Urinary bladder (tissue), 4 donors: ENCODE results near the gene CRX. TPM values are rescaled to one million over a fixed set of nuclear protein-coding genes. Genes with fewer than 3 reads are reported as not detected.
A peak's percentile ranks its signal among the peaks of the same experiment; 100 is the strongest.
"Not testable (repeated sequence)": the region's sequence is repeated elsewhere in the genome, so short reads cannot be mapped to it uniquely, and the experiment has no call there.

Experiments used
- DNase-seq: peaks from one replicate; pipeline ENCODE4 v3.0.0-alpha.2; 2015; ENCODE audit errors: extremely low spot score
- H3K27ac ChIP-seq: one replicate; pipeline ENCODE4 v1.5.1; 2013; ENCODE audit warnings: low read depth, mild to moderate bottlenecking, moderate library complexity
- H3K36me3 ChIP-seq: one replicate; pipeline ENCODE4 v1.6.1; 2013; ENCODE audit warnings: mild to moderate bottlenecking, moderate library complexity; ENCODE audit not compliant: insufficient read depth
- H3K4me1 ChIP-seq: one replicate; pipeline ENCODE4 v1.6.1; 2013; ENCODE audit warnings: mild to moderate bottlenecking, moderate library complexity; ENCODE audit not compliant: insufficient read depth
- H3K4me3 ChIP-seq: one replicate; pipeline ENCODE4 v1.5.1; 2013; ENCODE audit warnings: low read depth, low read length
- WGBS: extraction: QIAGEN DNeasy Blood & Tissue Kit; methylation state at CpG from one replicate; pipeline ENCODE4 v1.1.7; 2013; 5-methylcytosine and 5-hydroxymethylcytosine counted together
- polyA plus RNA-seq: library from polyadenylated mRNA; stranded (reverse); fragments of 200-250 nt; gene quantifications from one replicate; pipeline ENCODE4 v1.2.3, GENCODE V29; 2013
- total RNA-seq: library from RNA; depleted of rRNA; stranded (reverse); fragments of >200 nt; gene quantifications from one replicate; pipeline ENCODE4 v1.2.3, GENCODE V29; 2014
- donor health status: healthy with polysubstance abuse.
- donor health status: healthy.

CRX gene
- total and polyA plus RNA-seq, 2 donors = not detected

DNA sequence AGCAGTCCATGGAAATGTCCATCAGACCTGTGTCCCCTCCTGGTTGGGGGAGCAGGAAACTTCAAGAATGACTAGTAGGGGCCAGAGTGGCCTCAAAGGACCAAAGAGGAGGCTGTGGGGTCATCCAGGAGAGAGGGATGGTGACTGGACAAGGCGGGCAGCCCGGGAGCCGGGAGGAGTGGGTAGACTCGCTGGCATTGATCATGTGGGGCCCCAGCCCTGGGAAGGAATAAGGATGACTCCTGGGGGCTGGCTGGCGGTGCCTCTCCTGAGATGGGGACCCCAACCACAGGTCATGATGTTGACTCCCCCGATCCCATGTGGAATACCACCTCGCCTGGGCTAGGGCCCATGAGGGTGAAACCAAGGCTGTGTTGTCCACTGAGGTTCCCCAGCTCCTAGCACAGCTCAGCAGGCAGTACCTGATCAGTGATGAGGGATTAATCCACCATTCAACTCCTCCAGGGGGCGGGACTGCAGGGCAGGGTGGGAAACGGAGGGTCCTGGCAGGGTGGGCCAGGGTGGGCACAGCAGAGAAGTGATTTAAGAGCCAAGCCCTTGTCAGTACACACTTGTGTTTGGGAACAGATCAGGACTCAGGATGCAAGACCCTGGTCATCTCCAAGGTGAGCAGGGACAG lies 37.0 kb downstream of the CRX start, which contains the start of gene TPRX2:
Gene TPRX2 (plus strand): TSS at position 590 of the 640 bp plus-strand sequence. CDS start 12 bp downstream, at position 602.
- H3K36me3 ChIP-seq, H3K4me3 ChIP-seq, H3K4me1 ChIP-seq, H3K27ac ChIP-seq, DNase-seq: not testable (repeated sequence)
- WGBS = 85% methylated on average over 9 of the region's 9 CpGs

DNA sequence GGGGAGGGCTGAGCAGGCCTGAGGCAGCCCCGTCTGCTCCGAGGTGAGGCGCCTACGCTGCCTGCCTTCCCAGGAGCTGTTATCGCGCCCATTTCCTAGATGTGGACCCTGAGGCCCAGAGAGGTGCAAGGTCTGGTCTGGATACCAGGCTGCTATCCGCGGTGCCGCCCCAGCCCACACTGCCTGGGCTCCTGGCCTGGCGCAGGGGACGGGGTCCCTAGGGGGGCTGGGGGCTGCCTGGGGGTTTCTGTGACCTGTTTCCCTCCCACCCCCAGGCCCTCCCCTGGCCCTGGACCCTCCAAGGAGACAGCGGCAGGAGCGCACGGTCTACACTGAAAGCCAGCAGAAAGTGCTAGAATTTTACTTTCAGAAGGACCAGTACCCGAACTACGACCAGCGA lies 38.1 kb downstream of the CRX start:
- not testable (repeated sequence) for H3K36me3 ChIP-seq, H3K27ac ChIP-seq, DNase-seq, H3K4me1 ChIP-seq, H3K4me3 ChIP-seq
- 88% methylated on average over 11 of the region's 17 CpGs for WGBS

DNA sequence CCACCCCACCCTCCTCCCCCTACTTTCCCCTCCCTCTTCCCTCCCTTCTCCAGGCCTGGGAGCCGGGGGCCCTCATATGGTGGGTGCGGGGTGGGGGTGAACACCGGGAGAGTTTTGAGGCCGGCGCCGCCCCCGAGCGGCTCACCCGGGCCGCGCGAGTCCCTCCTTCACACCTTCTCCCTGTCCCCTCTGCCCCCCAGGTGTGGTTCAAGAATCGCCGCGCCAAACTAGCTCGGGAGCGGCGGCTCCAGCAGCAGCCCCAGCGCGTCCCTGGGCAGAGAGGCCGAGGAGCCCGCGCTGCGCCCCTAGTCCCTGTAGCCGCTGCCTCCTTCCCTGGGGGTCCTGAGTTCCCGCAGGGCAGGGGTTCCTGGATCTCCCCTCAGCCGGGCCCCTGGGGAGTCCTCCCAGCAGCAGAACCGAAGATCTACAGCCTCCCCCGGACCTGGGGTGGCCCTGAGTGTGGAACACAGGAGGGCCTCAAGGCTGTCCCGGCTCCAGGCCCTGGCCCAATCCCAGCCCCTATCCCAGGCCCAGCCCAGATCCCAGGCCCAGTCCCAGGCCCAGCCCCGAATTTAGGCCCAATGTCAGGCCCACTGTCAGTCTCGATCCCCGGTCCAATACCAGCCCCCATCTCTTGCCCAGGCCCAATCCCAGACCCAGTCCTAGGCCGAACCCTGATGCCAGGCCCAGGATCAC lies 39.0 kb downstream of the CRX start:
- DNase-seq = no peak
- WGBS = 55% methylated on average over 34 of the region's 34 CpGs
- no peaks in the 10 kb centered on the region for H3K4me1 ChIP-seq

DNA sequence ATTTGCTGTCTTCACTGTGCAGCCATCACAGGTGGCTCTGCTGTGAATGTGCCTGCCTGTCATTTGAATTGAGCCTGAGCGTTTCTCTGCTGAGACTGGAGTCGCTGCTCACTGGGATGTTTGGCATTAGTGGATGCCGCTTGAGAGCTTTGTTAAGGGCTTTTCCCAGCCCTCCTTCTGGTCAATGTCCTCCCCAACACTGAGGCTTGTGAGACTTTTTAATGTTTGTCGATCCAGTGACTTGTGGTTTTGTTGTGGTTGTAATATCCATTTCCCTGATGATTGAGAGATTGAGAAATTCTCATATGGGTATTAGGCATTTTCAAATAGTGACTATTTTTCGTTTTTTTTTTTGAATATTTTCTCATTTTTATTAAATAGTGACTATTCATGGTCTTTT lies 39.9 kb downstream of the CRX start:
- Histone ChIP-seq H3K27ac (no peak overlapping the region), H3K4me3 (no peak overlapping the region), H3K36me3 (no peaks in the 10 kb centered on the region), H3K4me1 (no peaks in the 10 kb centered on the region)
- WGBS = 95% methylated on average over 5 of the region's 5 CpGs
- no peak for DNase-seq

More for the DNA sequence above, 39.0 kb downstream of the CRX start:
- no peaks in the 10 kb centered on the region for H3K36me3 ChIP-seq
- H3K27ac ChIP-seq = no peak overlapping the region
- H3K4me3 ChIP-seq = no peak overlapping the region

DNA sequence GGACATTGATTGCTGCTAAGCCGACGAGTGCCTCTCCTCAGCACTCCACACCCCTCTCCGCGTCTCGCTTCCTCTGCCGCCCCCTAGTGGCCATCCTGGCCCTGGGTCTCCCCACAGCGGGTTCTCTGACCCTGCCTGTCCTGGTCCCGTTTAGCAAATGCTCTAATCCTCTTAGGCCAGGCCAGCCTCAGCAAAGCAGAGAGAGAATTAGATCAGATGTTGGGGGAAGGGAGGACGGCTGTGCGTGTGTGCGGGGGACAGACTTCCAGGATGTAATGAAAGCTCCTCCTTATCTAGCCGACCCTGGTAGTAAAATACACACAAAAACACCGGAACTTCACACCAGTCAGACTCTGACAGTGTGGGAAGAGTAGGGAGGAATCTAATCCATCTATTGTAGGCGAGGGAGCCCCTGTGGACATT lies 41.8 kb downstream of the CRX start:
- DNase-seq = peak; percentile 56
- whole genome bisulfite sequencing = 13% methylated on average over 14 of the region's 14 CpGs
- Histone ChIP-seq H3K27ac (no peak overlapping the region), H3K36me3 (no peaks in the 10 kb centered on the region), H3K4me1 (no peaks in the 10 kb centered on the region), H3K4me3 (no peak overlapping the region)

DNA sequence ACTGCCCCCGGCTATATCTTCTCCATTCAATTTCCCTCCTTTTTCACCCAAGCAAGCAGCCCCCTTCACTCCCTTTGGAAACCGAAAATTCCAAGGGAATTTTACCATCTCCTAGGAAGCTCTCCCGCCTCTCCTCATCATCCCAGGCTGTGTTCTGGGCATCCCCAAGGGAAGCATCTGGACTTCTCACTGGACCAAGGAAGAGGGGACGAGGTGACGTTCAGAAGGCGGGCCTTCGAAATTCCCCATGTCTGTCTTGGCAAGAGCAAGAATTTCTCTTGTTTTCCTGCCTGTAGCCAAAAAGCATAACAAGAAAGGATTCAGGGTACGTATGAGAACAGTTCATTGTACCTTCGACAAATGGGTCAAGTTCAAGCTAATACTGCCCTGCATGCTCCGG lies 43.4 kb downstream of the CRX start:
- WGBS = 71% methylated on average over 10 of the region's 10 CpGs
- H3K27ac ChIP-seq = no peak overlapping the region

DNA sequence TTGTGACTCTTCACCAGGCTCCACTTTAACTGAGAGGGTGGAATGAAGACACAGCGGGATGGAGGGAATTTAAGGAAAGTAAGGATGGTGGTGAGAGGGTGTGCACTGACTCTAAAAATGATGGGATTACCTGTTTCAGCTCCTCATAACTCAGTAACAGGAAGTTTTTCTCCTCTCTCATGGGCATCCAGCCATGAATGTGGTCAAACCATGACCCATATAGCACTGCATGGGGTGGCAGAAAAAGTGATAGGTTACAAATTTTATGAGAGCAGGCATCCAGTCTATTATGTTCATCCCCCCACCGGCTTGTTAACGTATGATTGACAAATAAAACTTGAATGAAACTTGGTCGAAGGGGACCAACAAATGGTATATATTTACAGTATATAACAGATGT lies 57.2 kb downstream of the CRX start:
- no peak overlapping the region for H3K4me3 ChIP-seq
- DNase-seq = no peak
- no peak overlapping the region for H3K27ac ChIP-seq
- H3K4me1 ChIP-seq = no peaks in the 10 kb centered on the region
- WGBS = 89% methylated on average over 4 of the region's 4 CpGs
- no peaks in the 10 kb centered on the region for H3K36me3 ChIP-seq

More for the DNA sequence above, 43.4 kb downstream of the CRX start:
- no peak overlapping the region for H3K4me3 ChIP-seq
- no peaks in the 10 kb centered on the region for H3K36me3 ChIP-seq
- H3K4me1 ChIP-seq = no peaks in the 10 kb centered on the region
- no peak for DNase-seq

DNA sequence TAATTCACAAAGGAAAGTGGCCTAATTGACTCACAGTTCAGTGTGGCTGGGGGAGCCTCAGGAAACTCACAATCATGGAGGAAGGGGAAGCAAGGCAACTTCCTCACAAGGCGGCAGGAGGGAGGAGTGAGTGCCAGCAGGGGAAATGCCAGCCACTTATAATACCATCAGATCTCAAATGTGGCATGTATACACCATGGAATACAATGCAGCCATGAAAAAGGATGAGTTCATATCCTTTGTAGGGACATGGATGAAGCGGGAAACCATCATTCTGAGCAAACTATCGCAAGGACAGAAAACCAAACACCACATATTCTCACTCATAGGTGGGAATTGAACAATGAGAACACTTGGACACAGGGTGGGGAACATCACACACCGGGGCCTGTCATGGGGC lies 57.6 kb downstream of the CRX start:
- H3K27ac ChIP-seq, H3K36me3 ChIP-seq, DNase-seq, H3K4me3 ChIP-seq, H3K4me1 ChIP-seq: not testable (repeated sequence)
- WGBS = 79% methylated on average over 4 of the region's 4 CpGs

DNA sequence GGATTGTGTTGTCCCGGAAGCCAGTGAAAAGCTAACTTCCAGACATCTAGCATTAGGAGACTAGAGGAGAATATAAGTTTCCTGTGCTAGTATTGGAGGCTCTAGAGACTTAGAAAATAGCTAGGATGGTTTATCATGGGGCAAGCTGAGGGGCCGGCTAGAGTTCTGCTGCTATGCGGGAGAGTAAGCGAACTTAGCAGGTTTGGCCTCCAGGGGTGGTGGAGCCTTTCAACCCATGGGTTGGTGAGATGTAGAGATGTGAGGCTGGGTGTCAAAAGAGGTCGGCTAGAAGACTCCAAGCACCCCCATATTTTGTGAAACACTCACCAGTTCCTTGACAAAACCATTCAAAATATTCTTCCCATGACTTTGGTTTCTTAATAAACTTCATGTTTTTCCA lies 60.0 kb downstream of the CRX start:
- Histone ChIP-seq H3K4me3 (no peak overlapping the region), H3K4me1 (no peaks in the 10 kb centered on the region), H3K36me3 (no peaks in the 10 kb centered on the region), H3K27ac (no peak overlapping the region)
- 81% methylated on average over 5 of the region's 5 CpGs for WGBS
- DNase-seq = no peak

DNA sequence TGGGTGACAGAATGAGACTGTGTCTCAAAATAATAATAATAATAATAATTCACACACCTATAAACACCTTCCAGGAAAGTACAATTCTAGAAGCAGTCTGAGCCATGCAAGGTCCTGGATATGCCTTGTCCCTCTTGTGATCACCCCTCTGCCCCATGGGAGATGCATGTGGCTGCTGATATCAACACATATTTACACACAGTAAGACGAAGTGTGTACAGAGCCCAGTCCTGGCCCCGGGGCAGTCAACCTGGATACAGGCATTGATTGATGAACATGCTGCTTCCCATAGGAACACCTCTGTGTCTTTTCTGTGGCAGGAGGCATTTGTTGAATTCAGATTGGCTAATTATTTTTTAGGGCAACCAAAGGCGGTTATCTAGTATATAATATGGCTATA lies 61.2 kb downstream of the CRX start:
- Histone ChIP-seq H3K27ac (no peak overlapping the region), H3K36me3 (no peaks in the 10 kb centered on the region), H3K4me1 (no peaks in the 10 kb centered on the region), H3K4me3 (no peak overlapping the region)
- no peak for DNase-seq
- WGBS = 85% methylated on average over 3 of the region's 3 CpGs

DNA sequence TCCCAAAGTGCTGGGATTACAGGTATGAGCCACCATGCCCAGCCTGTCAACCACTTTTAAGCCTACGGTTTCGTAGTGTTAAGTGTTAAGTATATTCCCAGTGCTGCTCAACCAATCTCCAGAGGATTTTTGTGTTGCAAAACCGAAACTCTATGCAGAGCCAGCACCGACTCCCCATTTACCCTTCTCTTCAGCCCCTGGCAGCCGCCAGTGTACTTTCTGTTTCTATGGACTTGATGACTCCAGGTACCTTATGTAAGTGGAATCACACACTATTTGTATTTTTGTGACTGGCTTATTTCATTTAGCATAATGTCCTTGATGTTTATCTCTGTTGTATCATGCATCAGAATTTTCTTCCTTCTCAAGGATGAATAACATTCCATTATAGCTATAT lies 63.3 kb downstream of the CRX start:
- Histone ChIP-seq H3K4me3 (no peak overlapping the region), H3K36me3 (no peaks in the 10 kb centered on the region), H3K27ac (no peak overlapping the region), H3K4me1 (no peaks in the 10 kb centered on the region)
- no peak for DNase-seq
- whole genome bisulfite sequencing = 79% methylated on average over 5 of the region's 5 CpGs

DNA sequence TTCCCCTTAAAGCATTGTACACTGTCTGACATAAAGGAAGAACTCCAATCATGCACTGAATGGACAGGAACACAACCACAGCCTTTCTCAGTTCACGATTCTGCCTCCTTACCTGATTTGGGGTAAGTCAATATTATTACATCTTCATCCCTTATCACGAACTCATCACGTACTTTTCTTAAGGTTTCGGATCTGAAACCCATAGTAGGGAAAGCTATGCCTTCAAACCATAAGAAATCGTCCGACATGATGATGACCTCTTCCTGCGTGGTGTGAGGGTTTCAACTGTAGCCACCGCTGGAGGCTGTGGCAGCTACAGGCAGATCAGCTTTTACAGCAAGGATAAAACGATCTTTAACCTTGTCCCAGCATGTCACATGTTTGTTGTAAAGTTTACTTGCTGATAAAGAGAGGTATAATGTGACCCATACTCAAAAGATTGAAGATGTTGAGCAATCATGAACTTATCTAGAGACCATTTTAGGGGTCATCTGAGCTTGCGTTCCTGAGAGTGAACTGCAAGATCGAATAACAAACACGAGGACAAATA lies 64.3 kb downstream of the CRX start, which contains the start of gene SULT2A1:
Gene SULT2A1 (minus strand): TSS at position 306 of the 550 bp plus-strand sequence. CDS start 58 bp downstream, at position 248.
- Histone ChIP-seq H3K36me3 (no peaks in the 10 kb centered on the region), H3K27ac (no peak within 1 kb of the TSS), H3K4me3 (no peak within 1 kb of the TSS), H3K4me1 (no peaks in the 10 kb centered on the region)
- no peak for DNase-seq
- WGBS = 56% methylated on average over 12 of the region's 12 CpGs

DNA sequence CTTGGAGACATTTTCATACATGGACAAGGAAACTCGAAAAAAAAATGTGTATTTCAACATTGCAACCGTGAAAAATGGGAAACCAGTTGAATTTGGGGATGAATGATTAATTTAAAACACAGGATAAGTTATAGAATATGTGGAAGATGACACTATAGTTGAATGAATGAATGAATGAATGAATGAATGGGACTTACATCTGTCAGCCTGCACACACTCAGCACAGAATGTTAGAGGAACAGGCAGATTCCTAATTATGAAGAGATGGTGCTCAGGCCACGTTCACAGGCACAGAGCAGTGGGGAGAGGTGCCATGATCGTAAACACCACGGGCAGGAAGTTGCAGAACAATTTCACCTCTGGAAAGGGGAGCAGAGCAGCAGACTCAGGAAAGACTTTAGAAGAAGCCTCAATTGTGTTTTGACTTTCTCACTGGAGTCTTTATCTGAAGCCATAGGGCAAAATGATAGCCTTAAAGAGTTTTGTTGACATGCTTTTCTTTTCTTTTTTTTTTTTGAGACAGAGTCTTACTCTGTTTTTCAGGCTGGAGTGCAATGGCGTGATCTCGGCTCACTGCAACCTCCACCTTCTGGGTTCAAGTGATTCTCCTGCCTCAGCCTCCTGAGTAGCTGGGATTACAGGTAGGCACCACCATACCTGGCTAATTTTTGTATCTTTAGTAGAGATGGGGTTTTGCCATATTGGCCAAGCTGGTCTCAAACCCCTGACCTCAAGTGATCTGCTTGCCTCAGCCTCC lies 69.3 kb downstream of the CRX start:
- 69% methylated on average over 7 of the region's 7 CpGs for WGBS
- Histone ChIP-seq H3K4me3 (no peak overlapping the region), H3K36me3 (no peaks in the 10 kb centered on the region), H3K4me1 (peaks cover 1% of the 10 kb centered on the region), H3K27ac (no peak overlapping the region)
- no peak for DNase-seq

DNA sequence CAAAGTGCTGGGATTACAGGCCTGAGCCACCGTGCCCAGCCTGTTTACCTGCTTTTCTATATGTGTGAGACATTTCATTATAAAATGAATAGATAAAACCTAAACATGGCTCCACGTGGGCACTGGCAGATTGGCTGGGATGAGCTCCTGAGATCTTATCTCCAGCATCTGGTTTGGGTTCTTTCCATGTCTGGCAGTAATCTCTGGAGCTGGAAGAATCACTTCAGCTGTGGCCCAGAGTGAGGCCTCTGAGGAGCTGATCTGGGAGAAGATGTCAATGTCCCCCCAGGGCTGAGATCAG lies 69.8 kb downstream of the CRX start:
- H3K27ac ChIP-seq = no peak overlapping the region
- no peaks in the 10 kb centered on the region for H3K36me3 ChIP-seq
- H3K4me3 ChIP-seq = no peak overlapping the region
- DNase-seq = no peak
- H3K4me1 ChIP-seq = peaks cover 1% of the 10 kb centered on the region
- WGBS = 19% methylated on average over 2 of the region's 2 CpGs
